Nephron (organoid): ENCODE results near the gene KCTD18.

Experiments
- H3K27ac Mint-ChIP-seq, 3 experiments: 2 replicates each; pipeline ENCODE4 v1.8.0; 2020; ENCODE audit warnings: mixed read lengths in 3 of 3, mild to moderate bottlenecking in 2 of 3, moderate library complexity in 1 of 3
- H3K27me3 Mint-ChIP-seq: 2 replicates; pipeline ENCODE4 v1.8.0; 2021; ENCODE audit warnings: low read depth, mild to moderate bottlenecking, moderate library complexity, mixed read lengths
- H3K36me3 Mint-ChIP-seq: 2 replicates; pipeline ENCODE4 v1.8.0; 2020; ENCODE audit warnings: low read depth, mixed read lengths
- H3K4me1 Mint-ChIP-seq: 2 replicates; pipeline ENCODE4 v1.8.0; 2020; ENCODE audit warnings: mixed read lengths
- H3K4me3 Mint-ChIP-seq, 3 experiments: 2 replicates each; pipeline ENCODE4 v1.8.0; 2020; ENCODE audit warnings: mild to moderate bottlenecking in 3 of 3, mixed read lengths in 3 of 3, moderate library complexity in 2 of 3
- H3K9me3 Mint-ChIP-seq: 2 replicates; pipeline ENCODE4 v1.8.0; 2020; ENCODE audit warnings: mixed read lengths
- CTCF ChIP-seq, 3 experiments: fragments of 200-600 bp; sonication (generic); IDR thresholded peaks; one replicate each; pipeline ENCODE4 v1.5.0; 2021; ENCODE audit warnings: antibody characterized with exemption in 3 of 3; ENCODE audit not compliant: unreplicated experiment in 3 of 3

Gene KCTD18

GRCh38 chr2:200456567-200456966 is 53.3 kb downstream of the KCTD18 start:
- Mint-ChIP-seq H3K27ac (peak overlapping the region in 2 of 3 experiments; percentile 9 to 16), H3K9me3 (no peaks in the 10 kb centered on the region), H3K4me3 (no peak overlapping the region), H3K36me3 (peaks cover 41% of the 10 kb centered on the region), H3K4me1 (peaks cover 6% of the 10 kb centered on the region), H3K27me3 (no peaks in the 10 kb centered on the region)
- TF ChIP-seq CTCF (IDR thresholded peaks at IDR 0.05; ENCODE audit: unreplicated experiment in 3 of 3) = no peak

- no peaks in the 10 kb centered on the region for H3K9me3 Mint-ChIP-seq
- peak overlapping the region in 2 of 3 experiments; percentile 49 to 52 for H3K27ac Mint-ChIP-seq
- TF ChIP-seq CTCF (IDR thresholded peaks at IDR 0.05; ENCODE audit: unreplicated experiment in 3 of 3) = no peak
- H3K4me3 Mint-ChIP-seq = no peak overlapping the region
- no peaks in the 10 kb centered on the region for H3K27me3 Mint-ChIP-seq
- H3K4me1 Mint-ChIP-seq = peaks cover 6% of the 10 kb centered on the region
- H3K36me3 Mint-ChIP-seq = peaks cover 40% of the 10 kb centered on the region
These were observed 53.9 kb downstream of the KCTD18 start for GRCh38 chr2:200455958-200456421.

GRCh38 chr2:200454927-200455801 is 54.7 kb downstream of the KCTD18 start:
- peaks cover 11% of the 10 kb centered on the region for H3K4me1 Mint-ChIP-seq
- H3K27me3 Mint-ChIP-seq = no peaks in the 10 kb centered on the region
- peaks cover 48% of the 10 kb centered on the region for H3K36me3 Mint-ChIP-seq
- H3K9me3 Mint-ChIP-seq = no peaks in the 10 kb centered on the region
- H3K4me3 Mint-ChIP-seq = no peak overlapping the region
- TF ChIP-seq CTCF (IDR thresholded peaks at IDR 0.05; ENCODE audit: unreplicated experiment in 3 of 3) = no peak
- peak overlapping the region in 1 of 3 experiments; percentile 52 for H3K27ac Mint-ChIP-seq

GRCh38 chr2:200453853-200454534 is 55.9 kb downstream of the KCTD18 start:
- Mint-ChIP-seq H3K4me3 (no peak overlapping the region), H3K27ac (no peak overlapping the region), H3K27me3 (no peaks in the 10 kb centered on the region), H3K9me3 (no peaks in the 10 kb centered on the region), H3K4me1 (peaks cover 18% of the 10 kb centered on the region), H3K36me3 (peaks cover 48% of the 10 kb centered on the region)
- no peak for TF ChIP-seq CTCF (IDR thresholded peaks at IDR 0.05; ENCODE audit: unreplicated experiment in 3 of 3)

- Mint-ChIP-seq H3K4me3 (no peak overlapping the region), H3K27ac (no peak overlapping the region), H3K27me3 (no peaks in the 10 kb centered on the region), H3K9me3 (no peaks in the 10 kb centered on the region), H3K4me1 (peaks cover 25% of the 10 kb centered on the region), H3K36me3 (peaks cover 43% of the 10 kb centered on the region)
- no peak for TF ChIP-seq CTCF (IDR thresholded peaks at IDR 0.05; ENCODE audit: unreplicated experiment in 3 of 3)
These were observed 56.6 kb downstream of the KCTD18 start for GRCh38 chr2:200453142-200453852.
